ENCODE data around the gene SAP130.
A peak's percentile ranks its signal among the peaks of the same experiment; 100 is the strongest.

The SAP130 gene

DNA sequence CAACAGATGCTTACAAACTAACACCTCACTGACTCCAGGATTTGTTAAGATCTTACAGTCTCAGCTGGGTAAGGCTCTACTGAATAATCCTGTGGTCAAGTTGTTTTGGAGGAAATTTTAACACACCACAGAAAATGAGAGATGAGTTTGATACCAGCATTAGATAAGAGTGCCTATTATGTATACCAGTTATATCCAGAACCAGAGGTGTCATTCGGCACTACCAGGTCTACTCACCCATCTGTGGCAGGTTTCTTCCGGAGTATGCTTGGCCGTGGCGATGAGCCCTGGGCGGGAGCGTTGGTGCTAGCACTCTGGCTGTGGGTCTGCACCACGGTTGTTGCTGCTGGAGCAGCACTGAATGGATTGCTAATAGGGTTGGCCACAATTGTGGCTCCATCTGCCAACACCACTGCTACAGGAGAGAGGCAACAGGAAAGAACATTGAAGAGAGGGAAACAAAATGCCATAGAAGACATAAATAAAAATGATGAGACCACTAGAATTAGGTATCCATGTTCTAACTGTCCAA lies 41.2 kb downstream of the SAP130 start:
- in situ Hi-C loops (cut with HindIII; ENCODE audit: low pct_ligation_motif_present, low sequenced_read_pairs) = no loop called here

DNA sequence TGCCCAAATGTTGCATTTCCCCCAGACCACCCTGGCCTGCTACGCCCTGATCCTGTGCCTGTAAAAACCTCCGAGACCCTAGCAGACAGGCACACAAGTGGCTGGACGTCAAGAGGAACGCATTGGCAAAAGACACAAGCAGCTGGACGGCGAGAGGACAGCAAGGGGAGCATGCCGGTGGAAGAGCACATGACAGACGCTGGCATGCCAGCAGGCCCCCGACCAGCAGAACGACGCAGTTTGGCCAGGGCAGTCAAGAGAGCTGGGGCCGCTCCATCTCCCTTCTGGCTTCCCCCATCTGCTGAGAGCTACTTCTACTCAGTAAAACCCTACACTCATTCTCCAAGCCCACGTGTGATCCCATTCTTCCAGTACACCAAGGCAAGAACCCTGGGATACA lies 42.1 kb downstream of the SAP130 start:
- Histone ChIP-seq H3K36me3 (replicated peaks) (peaks cover 35% of the 10 kb centered on the region), H3K27me3 (replicated peaks) (no peaks in the 10 kb centered on the region), H3K27ac (no peak overlapping the region), H3K4me3 (ENCODE audit: low read depth, low read length) (no peak overlapping the region)
- TF ChIP-seq, protein P1, sequence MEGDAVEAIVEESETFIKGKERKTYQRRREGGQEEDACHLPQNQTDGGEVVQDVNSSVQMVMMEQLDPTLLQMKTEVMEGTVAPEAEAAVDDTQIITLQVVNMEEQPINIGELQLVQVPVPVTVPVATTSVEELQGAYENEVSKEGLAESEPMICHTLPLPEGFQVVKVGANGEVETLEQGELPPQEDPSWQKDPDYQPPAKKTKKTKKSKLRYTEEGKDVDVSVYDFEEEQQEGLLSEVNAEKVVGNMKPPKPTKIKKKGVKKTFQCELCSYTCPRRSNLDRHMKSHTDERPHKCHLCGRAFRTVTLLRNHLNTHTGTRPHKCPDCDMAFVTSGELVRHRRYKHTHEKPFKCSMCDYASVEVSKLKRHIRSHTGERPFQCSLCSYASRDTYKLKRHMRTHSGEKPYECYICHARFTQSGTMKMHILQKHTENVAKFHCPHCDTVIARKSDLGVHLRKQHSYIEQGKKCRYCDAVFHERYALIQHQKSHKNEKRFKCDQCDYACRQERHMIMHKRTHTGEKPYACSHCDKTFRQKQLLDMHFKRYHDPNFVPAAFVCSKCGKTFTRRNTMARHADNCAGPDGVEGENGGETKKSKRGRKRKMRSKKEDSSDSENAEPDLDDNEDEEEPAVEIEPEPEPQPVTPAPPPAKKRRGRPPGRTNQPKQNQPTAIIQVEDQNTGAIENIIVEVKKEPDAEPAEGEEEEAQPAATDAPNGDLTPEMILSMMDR (IDR thresholded peaks at IDR 0.05; ENCODE audit: low read depth, low read length, missing control alignments) = no peak
- in situ Hi-C loops (cut with HindIII; ENCODE audit: low pct_ligation_motif_present, low sequenced_read_pairs) = no loop called here
- no peak for DNase-seq

More for the DNA sequence above, 41.2 kb downstream of the SAP130 start:
- peaks cover 35% of the 10 kb centered on the region for H3K36me3 ChIP-seq (replicated peaks)
- H3K27ac ChIP-seq = no peak overlapping the region
- no peaks in the 10 kb centered on the region for H3K27me3 ChIP-seq (replicated peaks)
- no peak overlapping the region for H3K4me3 ChIP-seq (ENCODE audit: low read depth, low read length)
- DNase-seq = no peak
- TF ChIP-seq, protein P1 (IDR thresholded peaks at IDR 0.05; ENCODE audit: low read depth, low read length, missing control alignments) = no peak

DNA sequence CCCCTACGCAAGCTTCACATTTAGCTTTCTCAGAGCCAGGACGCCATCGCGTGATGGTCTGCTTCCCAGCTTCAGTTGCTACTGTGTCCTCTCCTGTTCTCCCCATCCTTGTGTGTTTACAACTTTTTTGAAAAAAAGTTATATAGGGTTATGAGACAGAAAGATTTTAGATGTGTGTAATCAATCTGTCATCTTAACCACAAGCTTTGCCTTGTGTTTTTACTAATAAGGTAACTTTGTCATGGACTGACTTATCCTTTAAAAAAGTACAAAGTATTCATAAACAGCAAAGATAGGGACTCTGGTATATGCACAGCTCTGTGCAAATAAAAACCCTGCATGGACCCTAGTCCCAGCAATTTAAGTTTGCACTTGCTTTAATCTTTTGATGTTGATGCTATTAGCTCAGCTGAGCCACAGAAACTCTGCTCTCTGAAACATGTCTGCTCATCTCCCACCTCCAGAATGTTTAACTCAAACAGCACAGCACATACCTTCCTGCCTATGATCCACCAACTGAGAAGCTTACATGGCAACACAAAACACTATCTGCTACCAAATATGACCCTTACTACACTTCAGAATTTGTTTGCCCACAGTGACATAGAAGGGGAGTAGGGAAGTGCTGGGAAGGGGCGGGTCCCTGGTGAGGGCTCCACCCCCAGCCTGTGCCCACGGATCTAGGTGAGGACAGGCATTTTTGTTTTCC lies 42.7 kb downstream of the SAP130 start:
- DNase-seq = no peak
- in situ Hi-C loops (cut with HindIII; ENCODE audit: low pct_ligation_motif_present, low sequenced_read_pairs) = no loop called here

DNA sequence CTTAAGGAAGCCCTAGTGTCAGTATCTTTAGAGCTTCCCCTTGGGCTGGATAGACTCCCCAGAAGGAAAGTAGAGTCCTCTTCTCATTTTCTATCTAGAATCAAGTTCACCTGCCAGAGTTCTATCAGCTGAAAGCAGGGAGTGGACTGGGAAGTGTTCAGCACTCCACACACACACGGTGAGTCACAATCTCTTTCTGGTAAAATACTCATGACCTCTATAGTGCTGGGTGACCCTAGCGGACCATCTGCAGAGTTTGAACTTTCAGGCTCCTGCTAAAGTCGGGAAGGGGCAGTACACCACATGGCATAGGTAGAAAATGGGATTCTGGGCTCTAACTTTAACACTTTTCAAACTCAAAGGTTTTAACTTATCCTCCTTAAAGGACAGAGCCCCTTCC lies 43.3 kb downstream of the SAP130 start:
- peak; percentile 5 for DNase-seq
- Histone ChIP-seq H3K36me3 (replicated peaks) (peaks cover 33% of the 10 kb centered on the region), H3K27me3 (replicated peaks) (no peaks in the 10 kb centered on the region), H3K27ac (no peak overlapping the region), H3K4me3 (ENCODE audit: low read depth, low read length) (no peak overlapping the region)
- in situ Hi-C loops (cut with HindIII; ENCODE audit: low pct_ligation_motif_present, low sequenced_read_pairs) = no loop called here
- TF ChIP-seq, protein P1 (IDR thresholded peaks at IDR 0.05; ENCODE audit: low read depth, low read length, missing control alignments) = no peak

More for the DNA sequence above, 42.7 kb downstream of the SAP130 start:
- H3K4me3 ChIP-seq (ENCODE audit: low read depth, low read length) = no peak overlapping the region
- no peak overlapping the region for H3K27ac ChIP-seq
- H3K36me3 ChIP-seq (replicated peaks) = peaks cover 35% of the 10 kb centered on the region
- TF ChIP-seq, protein P1 (IDR thresholded peaks at IDR 0.05; ENCODE audit: low read depth, low read length, missing control alignments) = no peak
- H3K27me3 ChIP-seq (replicated peaks) = no peaks in the 10 kb centered on the region

DNA sequence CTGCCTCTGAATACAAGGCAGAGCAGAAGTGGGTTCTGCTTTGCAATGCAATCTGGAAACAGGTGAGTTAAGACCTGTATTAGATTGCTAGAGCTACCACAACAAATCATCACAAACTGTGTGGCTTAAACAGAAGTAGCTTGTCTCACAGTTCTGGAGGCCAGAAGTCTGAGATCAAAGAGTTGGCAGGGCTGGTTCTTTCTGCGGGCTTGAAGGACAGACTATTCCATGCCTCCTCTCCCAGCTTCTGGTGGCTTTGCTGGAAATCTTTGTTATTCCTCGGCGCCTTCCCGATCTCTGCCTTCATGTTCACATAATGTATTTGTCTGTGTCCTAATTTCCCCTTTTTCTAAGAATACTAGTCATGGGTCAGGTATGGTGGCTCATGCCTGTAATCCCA lies 58.4 kb downstream of the SAP130 start:
- Histone ChIP-seq H3K4me3 (ENCODE audit: low read depth, low read length) (no peak overlapping the region), H3K36me3 (replicated peaks) (peaks cover 8% of the 10 kb centered on the region), H3K27me3 (replicated peaks) (no peaks in the 10 kb centered on the region), H3K27ac (no peak overlapping the region)
- TF ChIP-seq, protein P1 (IDR thresholded peaks at IDR 0.05; ENCODE audit: low read depth, low read length, missing control alignments) = no peak
- in situ Hi-C loops (cut with HindIII; ENCODE audit: low pct_ligation_motif_present, low sequenced_read_pairs) = no loop called here
- no peak for DNase-seq
